Endothelial cell of umbilical vein (primary cell): Measurements from ENCODE around the gene ERCC1. TPM values are rescaled to one million over a fixed set of nuclear protein-coding genes. Genes with fewer than 3 reads are reported as not detected.

ENCODE experiments used
- BruUV-seq: library from RNA; stranded (reverse); fragments of 400-500 nt; replicated peaks from 2 replicates; lab custom pipeline; 2021; lab: Mats Ljungman, UMichigan
- CTCF ChIA-PET: fragments of 300-600, 350-600 bp; sonication (Branson Sonifier 250); formaldehyde crosslinking; loops from one replicate; lab custom pipeline; 2021; ENCODE audit warnings: antibody characterized with exemption, inconsistent platforms; lab: Charles Lee
- POLR2A ChIA-PET: fragments of 300-600, 350-600 bp; sonication (Branson Sonifier 250); formaldehyde crosslinking; loops from one replicate; lab custom pipeline; 2021; ENCODE audit warnings: antibody characterized with exemption, inconsistent platforms; lab: Charles Lee
- DNase-seq: peaks from one replicate; pipeline ENCODE4 v3.0.0-alpha.2; 2011; ENCODE audit warnings: low read depth, low spot score
- FAIRE-seq: peaks from 2 replicates; lab custom pipeline; 2011; peaks lifted over from hg19 to GRCh38; lab: Jason Lieb, UNC
- H2AFZ ChIP-seq: 2 replicates; pipeline ENCODE4 v1.6.0; 2012; ENCODE audit warnings: low read depth, low read length, control low read depth, inconsistent platforms
- H3K27ac ChIP-seq: 2 replicates; pipeline ENCODE4 v1.5.1; 2011; ENCODE audit warnings: low read depth, mild to moderate bottlenecking, control low read depth, low read length, moderate library complexity; ENCODE audit not compliant: insufficient read depth
- H3K27me3 ChIP-seq, 2 experiments: 2 replicates each; pipeline versions ENCODE4 v1.6.0 to v1.6.1; 2011; ENCODE audit warnings: low read length in 2 of 2, mixed read lengths in 1 of 2; ENCODE audit not compliant: control insufficient read depth in 2 of 2, insufficient read depth in 2 of 2
- H3K36me3 ChIP-seq, 2 experiments: 2 replicates in 1 of 2; 3 replicates in 1 of 2; pipeline ENCODE4 v1.5.1; 2011; ENCODE audit warnings: low read length in 2 of 2, mild to moderate bottlenecking in 1 of 2, moderate library complexity in 1 of 2; ENCODE audit not compliant: control insufficient read depth in 2 of 2, insufficient read depth in 2 of 2; ENCODE audit errors: extremely low read depth in 1 of 2
- H3K4me1 ChIP-seq: 3 replicates; pipeline ENCODE4 v1.5.1; 2011; ENCODE audit warnings: mild to moderate bottlenecking, low read length; ENCODE audit not compliant: control insufficient read depth, insufficient read depth; ENCODE audit errors: extremely low read depth
- H3K4me2 ChIP-seq: 2 replicates; pipeline ENCODE4 v1.6.1; 2011; ENCODE audit warnings: low read length, control low read depth, mixed read lengths; ENCODE audit not compliant: insufficient read depth
- H3K4me3 ChIP-seq, 3 experiments: fragments of 200-600 bp in 1 of 3; sonication (generic), shearing (Covaris generic) in 1 of 3; replicated peaks in 1 of 3; 2 replicates each; pipeline ENCODE4 v1.5.1; 2011 to 2016; ENCODE audit warnings: control low read depth in 3 of 3, low read length in 3 of 3, mild to moderate bottlenecking in 2 of 3, inconsistent platforms in 1 of 3, low read depth in 1 of 3, moderate library complexity in 1 of 3; ENCODE audit not compliant: insufficient read depth in 1 of 3
- H3K79me2 ChIP-seq: 2 replicates; pipeline ENCODE4 v1.6.0; 2012; ENCODE audit warnings: low read length, inconsistent platforms; ENCODE audit not compliant: control insufficient read depth, insufficient read depth
- H3K9ac ChIP-seq: replicated peaks from 2 replicates; pipeline ENCODE3; 2011; ENCODE audit warnings: low read length, control low read depth; ENCODE audit not compliant: insufficient read depth; ENCODE audit errors: extremely low read depth
- H3K9me1 ChIP-seq: replicated peaks from 3 replicates; pipeline ENCODE4 v1.6.0; 2011; ENCODE audit warnings: mild to moderate bottlenecking, low read length; ENCODE audit not compliant: control insufficient read depth, insufficient read depth; ENCODE audit errors: extremely low read depth
- H3K9me3 ChIP-seq: replicated peaks from 2 replicates; pipeline ENCODE4 v1.5.1; 2012; ENCODE audit warnings: low read length, inconsistent platforms; ENCODE audit not compliant: control insufficient read depth, insufficient read depth
- H4K20me1 ChIP-seq: replicated peaks from 2 replicates; pipeline ENCODE3; 2011; ENCODE audit warnings: mild to moderate bottlenecking, low read length; ENCODE audit not compliant: control insufficient read depth, insufficient read depth; ENCODE audit errors: extremely low read depth
- FOS ChIP-seq: IDR thresholded peaks from 2 replicates; pipeline ENCODE4 v1.6.1; 2011; ENCODE audit warnings: mild to moderate bottlenecking, low read length, moderate library complexity, borderline replicate concordance; ENCODE audit not compliant: insufficient read depth
- JUN ChIP-seq: IDR thresholded peaks from 2 replicates; pipeline ENCODE4 v1.6.1; 2011; ENCODE audit warnings: borderline replicate concordance, low read depth; ENCODE audit not compliant: insufficient read length, insufficient read depth
- POLR2A ChIP-seq: IDR thresholded peaks from 2 replicates; pipeline ENCODE4 v1.6.1; 2012; ENCODE audit warnings: low read depth, mild to moderate bottlenecking, control low read depth, low read length
- POLR2AphosphoS5 ChIP-seq: IDR thresholded peaks from 2 replicates; pipeline ENCODE4 v1.6.1; 2012; ENCODE audit warnings: low read depth, mild to moderate bottlenecking, control low read depth, low read length, moderate library complexity; ENCODE audit not compliant: insufficient read depth
- dilution Hi-C: fragments of 300-500 bp; cut with MboI; formaldehyde crosslinking; loops from one replicate; pipeline ENCODE4 v1.15.0; 2019; ENCODE audit warnings: low sequenced_read_pairs; ENCODE audit not compliant: extremely low pct_ligation_motif_present
- intact Hi-C: fragments of 100-400 bp; cut with micrococcal nuclease; formaldehyde crosslinking; loops from one replicate; pipeline ENCODE4 v1.10.0; 2022
- polyA plus RNA-seq, 4 experiments: library from polyadenylated mRNA; depleted of rRNA in 3 of 4; stranded (reverse) in 3 of 4; unstranded in 1 of 4; fragments of >200 nt; gene quantifications; 2 replicates each; pipeline versions ENCODE4 v1.2.1 to v1.2.3, GENCODE V29; 2011 to 2012; ENCODE audit warnings: missing spikeins in 1 of 4
- total RNA-seq: library from RNA; stranded (reverse); gene quantifications from 2 replicates; pipeline ENCODE4 v1.2.3, GENCODE V29; 2021
- TF ChIP-seq, protein P1 (sequence below): IDR thresholded peaks from 2 replicates; pipeline ENCODE4 v1.6.1; 2011; ENCODE audit not compliant: insufficient read depth, insufficient read length

The ERCC1 gene
- total and polyA plus RNA-seq, 2 donors (not counting 3 experiments of a cell fraction or from before 2014, with no cell fraction given): 81.8 to 126 TPM

DNA sequence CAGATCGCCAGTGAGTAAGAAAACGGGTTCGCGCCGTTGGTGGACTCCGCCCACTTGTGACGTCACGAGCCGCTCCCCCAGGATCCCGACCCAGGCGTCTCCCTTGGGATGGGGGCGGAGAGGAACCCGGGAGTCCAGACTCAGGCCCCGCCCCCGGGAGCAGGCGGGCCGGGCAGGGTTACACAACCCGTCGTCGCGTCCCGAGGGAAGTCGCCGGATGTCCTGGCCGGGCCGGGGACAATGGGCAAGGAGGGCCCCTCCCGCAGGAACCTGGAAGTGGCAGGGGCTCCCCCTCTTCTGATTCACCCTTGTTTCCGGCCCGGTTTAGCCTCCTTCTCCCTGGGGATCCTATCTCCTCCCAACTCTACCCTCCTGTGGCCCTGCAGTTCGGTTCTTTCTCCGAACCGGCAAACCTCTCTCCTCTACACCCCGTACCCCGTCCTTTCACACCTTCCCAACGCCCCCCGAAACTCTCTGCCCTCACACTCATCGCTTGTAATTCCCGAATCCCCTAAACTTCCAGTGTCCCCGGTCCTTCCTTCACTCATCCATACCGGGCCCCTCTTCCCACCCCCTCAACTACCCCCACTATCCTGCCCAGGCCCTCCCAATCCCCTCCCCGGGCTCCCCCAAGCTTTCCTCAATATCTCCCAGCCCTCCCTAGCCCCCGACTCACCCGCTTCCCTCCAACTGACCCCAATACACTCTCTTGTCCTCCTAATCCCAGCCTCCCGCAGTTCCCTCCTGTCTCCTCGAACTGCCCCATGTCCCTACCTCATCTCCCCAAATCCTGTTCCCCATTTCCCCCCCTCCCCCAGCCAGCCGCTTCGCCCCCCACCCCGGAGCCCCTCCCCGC, 20.0 kb upstream of the ERCC1 start:
- DNase-seq (peak; percentile 93), FAIRE-seq (peak; percentile 98)
- peak overlapping the region; percentile 88 for H3K9ac ChIP-seq
- H3K27ac ChIP-seq: peak overlapping the region; percentile 89
- H3K4me1 ChIP-seq: peaks cover 17% of the 10 kb centered on the region
- H3K9me1 ChIP-seq: no peaks in the 10 kb centered on the region
- no peaks in the 10 kb centered on the region for H4K20me1 ChIP-seq
- H3K27me3 ChIP-seq: no peaks in the 10 kb centered on the region
- TF ChIP-seq, protein P1, sequence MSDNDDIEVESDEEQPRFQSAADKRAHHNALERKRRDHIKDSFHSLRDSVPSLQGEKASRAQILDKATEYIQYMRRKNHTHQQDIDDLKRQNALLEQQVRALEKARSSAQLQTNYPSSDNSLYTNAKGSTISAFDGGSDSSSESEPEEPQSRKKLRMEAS: no peak
- TF ChIP-seq FOS (peak; percentile 90), JUN (peak; percentile 67), POLR2AphosphoS5 (peak; percentile 93), POLR2A (peak; percentile 44)
- CTCF ChIA-PET: interaction anchor here (8.6 kb wide), 1 partner anchor 35 kb away, joined by 891 read pairs; no protein-coding TSS in a partner anchor
- BruUV-seq: TSS peak; percentile 69
- peak overlapping the region in 2 of 3 experiments; percentile 25 to 39 for H3K4me3 ChIP-seq
- peak overlapping the region; percentile 60 for H3K4me2 ChIP-seq
- POLR2A ChIA-PET: no interaction called here
- dilution Hi-C loops: no loop called here
- no peaks in the 10 kb centered on the region for H3K36me3 ChIP-seq
- peak overlapping the region; percentile 12 for H2AFZ ChIP-seq
- intact Hi-C loops: loop anchor here (1.0 kb wide), 3 partner anchors 12 to 35 kb away; partner anchors contain the start of gene FOSB
- no peaks in the 10 kb centered on the region for H3K79me2 ChIP-seq
- no peaks in the 10 kb centered on the region for H3K9me3 ChIP-seq
